Activated naive CD4-positive, alpha-beta T cell treated with anti-CD3 and anti-CD28 coated beads, Interleukin-2, amount 50 U/mL, for 24 hours (primary cell): Measurements from ENCODE around the gene UNC13C.

Experiments used
- H3K27ac Mint-ChIP-seq: one replicate; pipeline ENCODE4 v1.8.0; 2021; ENCODE audit warnings: mild to moderate bottlenecking, mixed read lengths
- H3K27me3 Mint-ChIP-seq: one replicate; pipeline ENCODE4 v1.8.0; 2021; ENCODE audit warnings: mixed read lengths
- H3K36me3 Mint-ChIP-seq: one replicate; pipeline ENCODE4 v1.8.0; 2021; ENCODE audit warnings: mixed read lengths
- H3K4me1 Mint-ChIP-seq: one replicate; pipeline ENCODE4 v1.8.0; 2021; ENCODE audit warnings: mixed read lengths
- H3K4me3 Mint-ChIP-seq: one replicate; pipeline ENCODE4 v1.8.0; 2021; ENCODE audit warnings: mild to moderate bottlenecking, mixed read lengths
- H3K9me3 Mint-ChIP-seq: one replicate; pipeline ENCODE4 v1.8.0; 2021; ENCODE audit warnings: mixed read lengths

The UNC13C gene

GRCh38 chr15:54282228-54282836 lies 304.1 kb downstream of the UNC13C start:
- H3K9me3 Mint-ChIP-seq, result no peaks in the 10 kb centered on the region
- no peak overlapping the region for H3K27ac Mint-ChIP-seq

DNA sequence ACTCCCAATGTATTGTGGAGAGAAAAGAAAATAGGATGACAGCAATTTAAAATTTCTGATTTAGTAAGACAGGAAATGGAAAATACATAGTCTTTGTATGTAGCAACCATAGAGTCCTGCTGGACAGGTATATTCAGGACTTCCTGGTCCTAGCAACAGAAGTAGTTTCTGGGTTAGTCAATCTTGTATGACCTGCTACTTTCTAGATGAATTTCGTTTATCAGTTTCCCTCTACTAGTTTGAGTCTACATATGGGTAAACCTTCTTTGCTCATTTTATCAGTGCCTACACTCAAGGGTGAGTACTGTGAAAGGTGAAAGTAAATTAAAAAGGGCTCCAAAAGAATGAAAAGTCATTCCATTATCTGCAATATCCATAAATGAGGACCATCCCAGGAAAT lies 309.8 kb downstream of the UNC13C start:
- no peak overlapping the region for H3K4me3 Mint-ChIP-seq
- H3K9me3 Mint-ChIP-seq, result no peaks in the 10 kb centered on the region
- H3K27me3 Mint-ChIP-seq, result peaks cover 2% of the 10 kb centered on the region
- no peaks in the 10 kb centered on the region for H3K4me1 Mint-ChIP-seq
- no peak overlapping the region for H3K27ac Mint-ChIP-seq
- no peaks in the 10 kb centered on the region for H3K36me3 Mint-ChIP-seq

More at GRCh38 chr15:54282228-54282836, 304.1 kb downstream of the UNC13C start:
- Mint-ChIP-seq H3K36me3 (no peaks in the 10 kb centered on the region), H3K4me3 (no peak overlapping the region), H3K4me1 (no peaks in the 10 kb centered on the region), H3K27me3 (peaks cover 4% of the 10 kb centered on the region)

- H3K27me3 Mint-ChIP-seq, result peaks cover 2% of the 10 kb centered on the region
- no peaks in the 10 kb centered on the region for H3K36me3 Mint-ChIP-seq
- no peaks in the 10 kb centered on the region for H3K4me1 Mint-ChIP-seq
- H3K4me3 Mint-ChIP-seq, result no peak overlapping the region
- H3K27ac Mint-ChIP-seq, result no peak overlapping the region
- no peaks in the 10 kb centered on the region for H3K9me3 Mint-ChIP-seq
Observed at GRCh38 chr15:54289590-54290136, 311.4 kb downstream of the UNC13C start.

DNA sequence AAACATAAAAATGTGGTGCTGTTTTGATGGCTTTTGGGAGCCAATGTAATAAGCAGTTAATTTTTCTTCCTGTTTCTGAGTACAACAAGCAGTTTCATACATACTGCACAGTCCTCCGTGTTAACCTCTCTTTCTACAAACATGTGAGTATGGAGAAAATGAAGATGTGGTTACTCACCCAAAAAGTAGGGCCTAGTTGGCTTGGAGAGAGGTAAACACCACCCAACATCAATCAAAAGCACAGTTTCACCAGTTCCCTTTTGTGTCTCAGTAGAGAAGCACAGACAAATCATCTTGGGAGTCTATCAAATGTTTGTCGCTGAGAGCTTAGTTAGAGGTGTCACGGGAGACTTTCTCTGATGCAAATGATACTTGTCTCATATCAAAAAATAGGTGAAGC lies 320.2 kb downstream of the UNC13C start:
- Mint-ChIP-seq H3K27me3 (no peaks in the 10 kb centered on the region), H3K4me1 (no peaks in the 10 kb centered on the region), H3K4me3 (no peak overlapping the region), H3K36me3 (no peaks in the 10 kb centered on the region), H3K27ac (no peak overlapping the region), H3K9me3 (no peaks in the 10 kb centered on the region)

GRCh38 chr15:54304321-54304720 lies 326.1 kb downstream of the UNC13C start:
- no peaks in the 10 kb centered on the region for H3K9me3 Mint-ChIP-seq
- peaks cover 2% of the 10 kb centered on the region for H3K27me3 Mint-ChIP-seq
- H3K27ac Mint-ChIP-seq, result no peak overlapping the region
- H3K4me3 Mint-ChIP-seq, result no peak overlapping the region
- no peaks in the 10 kb centered on the region for H3K36me3 Mint-ChIP-seq
- H3K4me1 Mint-ChIP-seq, result no peaks in the 10 kb centered on the region

GRCh38 chr15:54305138-54305537 lies 326.9 kb downstream of the UNC13C start:
- Mint-ChIP-seq H3K4me1 (no peaks in the 10 kb centered on the region), H3K27me3 (peaks cover 2% of the 10 kb centered on the region), H3K27ac (no peak overlapping the region), H3K36me3 (no peaks in the 10 kb centered on the region), H3K4me3 (no peak overlapping the region), H3K9me3 (no peaks in the 10 kb centered on the region)

DNA sequence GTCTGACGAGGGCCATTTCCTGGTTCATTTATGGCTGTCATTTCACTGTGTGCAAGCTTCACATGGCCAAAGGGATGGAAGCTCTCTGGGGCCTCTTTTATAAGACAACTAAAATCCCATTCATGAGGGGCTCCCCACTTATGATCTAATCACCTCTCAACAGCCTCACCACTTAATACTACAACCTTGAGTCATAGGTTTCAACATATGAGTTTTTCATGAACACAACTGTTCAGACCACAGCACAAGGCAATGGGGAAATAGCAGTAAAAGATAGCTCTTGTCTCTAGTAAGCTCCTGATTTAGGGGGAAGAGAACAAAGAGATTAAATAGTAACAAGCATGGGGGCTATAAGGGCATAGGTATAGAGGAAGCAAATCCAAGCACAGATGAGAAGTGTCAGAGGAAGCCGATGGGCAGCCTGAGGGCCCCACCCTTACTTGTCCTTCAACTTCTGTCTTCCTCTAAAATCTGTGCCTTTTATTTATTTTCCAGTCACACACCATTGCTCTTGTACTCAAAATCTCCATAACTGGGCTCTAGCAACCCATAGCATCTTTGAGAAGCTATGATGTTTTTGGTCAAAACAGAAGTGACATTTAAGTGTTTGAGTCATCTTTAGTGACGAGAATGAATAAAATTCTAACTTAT lies 329.1 kb downstream of the UNC13C start:
- Mint-ChIP-seq H3K4me3 (no peak overlapping the region), H3K27me3 (peaks cover 2% of the 10 kb centered on the region), H3K27ac (no peak overlapping the region), H3K9me3 (no peaks in the 10 kb centered on the region), H3K4me1 (no peaks in the 10 kb centered on the region), H3K36me3 (no peaks in the 10 kb centered on the region)

DNA sequence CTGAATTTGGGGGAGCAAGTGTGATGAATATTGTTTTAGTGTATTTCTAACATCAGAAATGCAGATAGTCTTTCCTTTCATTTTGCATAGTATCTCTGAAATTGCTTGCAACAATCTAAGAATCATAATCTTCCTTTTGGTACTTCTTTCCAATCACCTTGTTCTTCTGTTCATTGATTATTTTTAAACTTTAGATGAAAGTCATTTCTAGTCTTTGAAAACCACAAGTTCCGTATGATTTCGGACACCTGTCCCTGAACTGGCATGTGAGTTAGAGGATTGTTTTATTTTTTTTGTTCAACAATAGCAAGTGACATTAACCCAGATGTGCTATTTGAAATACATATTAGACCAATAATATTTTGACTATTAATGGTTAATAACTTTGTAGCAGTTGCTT lies 329.7 kb downstream of the UNC13C start:
- H3K4me1 Mint-ChIP-seq, result no peaks in the 10 kb centered on the region
- H3K36me3 Mint-ChIP-seq, result no peaks in the 10 kb centered on the region
- no peaks in the 10 kb centered on the region for H3K9me3 Mint-ChIP-seq
- peaks cover 2% of the 10 kb centered on the region for H3K27me3 Mint-ChIP-seq
- H3K4me3 Mint-ChIP-seq, result no peak overlapping the region
- no peak overlapping the region for H3K27ac Mint-ChIP-seq

DNA sequence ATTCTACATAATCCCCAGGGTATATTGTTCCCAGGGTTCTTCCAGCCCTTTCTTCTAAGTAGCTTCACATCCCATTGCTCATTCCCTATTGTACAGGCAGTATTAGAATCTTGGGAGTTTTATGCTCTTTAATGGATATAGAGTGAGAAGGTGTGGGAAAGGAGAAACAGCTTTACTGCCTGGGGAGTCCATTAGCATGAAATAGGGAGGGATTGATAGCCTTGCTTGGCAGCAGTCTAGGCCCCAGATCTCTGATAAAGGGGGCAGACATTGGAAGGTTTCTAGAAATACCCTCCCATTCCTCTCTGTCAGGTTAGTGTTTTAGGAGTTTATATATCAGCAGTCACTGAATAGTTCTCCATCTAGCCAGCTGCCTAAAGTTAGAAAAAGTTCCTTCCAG lies 334.3 kb downstream of the UNC13C start:
- Mint-ChIP-seq H3K36me3 (no peaks in the 10 kb centered on the region), H3K4me3 (no peak overlapping the region), H3K4me1 (no peaks in the 10 kb centered on the region), H3K27me3 (no peaks in the 10 kb centered on the region), H3K9me3 (peaks cover 9% of the 10 kb centered on the region), H3K27ac (no peak overlapping the region)

DNA sequence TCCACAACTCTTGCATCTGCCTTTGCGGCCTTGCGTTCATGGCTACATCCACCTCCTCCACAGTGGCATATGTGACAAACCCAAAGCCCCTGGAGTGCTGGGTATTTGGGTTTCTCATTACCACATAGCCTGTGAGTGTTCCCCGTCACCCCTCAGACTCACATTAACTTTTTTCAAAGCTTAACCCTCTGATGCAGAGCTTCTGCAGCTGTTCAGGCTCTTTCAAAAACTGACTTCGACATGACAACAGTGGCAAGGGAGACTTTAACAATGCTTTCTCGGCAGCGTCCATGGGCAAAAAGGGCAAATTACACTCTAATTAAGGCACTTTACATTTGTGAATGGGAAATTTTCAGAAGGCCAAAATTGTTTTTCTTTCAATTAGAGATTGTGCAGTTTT lies 343.2 kb downstream of the UNC13C start:
- Mint-ChIP-seq H3K4me1 (no peaks in the 10 kb centered on the region), H3K4me3 (no peak overlapping the region), H3K36me3 (no peaks in the 10 kb centered on the region), H3K27me3 (peaks cover 2% of the 10 kb centered on the region), H3K27ac (no peak overlapping the region), H3K9me3 (peaks cover 8% of the 10 kb centered on the region)

DNA sequence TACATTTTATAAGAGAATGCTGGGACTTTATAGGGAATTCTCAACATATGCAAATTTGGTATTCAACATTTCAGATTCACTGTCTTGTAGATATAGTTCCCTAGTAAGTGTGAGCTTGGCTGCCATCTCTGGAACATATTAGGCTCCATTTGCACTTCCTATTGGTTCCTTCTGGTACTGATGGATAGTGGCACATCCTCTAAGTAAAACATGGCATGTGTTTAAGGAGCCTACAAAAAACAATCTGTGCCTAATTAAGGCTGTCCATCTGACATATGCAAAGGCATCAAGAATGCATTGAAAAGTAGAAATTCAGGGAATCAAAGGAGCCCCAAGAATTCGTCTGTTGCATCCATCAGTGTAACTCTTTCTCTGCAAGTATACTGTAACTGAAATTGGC lies 344.1 kb downstream of the UNC13C start:
- H3K36me3 Mint-ChIP-seq, result no peaks in the 10 kb centered on the region
- H3K27ac Mint-ChIP-seq, result no peak overlapping the region
- no peak overlapping the region for H3K4me3 Mint-ChIP-seq
- peaks cover 2% of the 10 kb centered on the region for H3K27me3 Mint-ChIP-seq
- H3K9me3 Mint-ChIP-seq, result peaks cover 11% of the 10 kb centered on the region
- no peaks in the 10 kb centered on the region for H3K4me1 Mint-ChIP-seq

DNA sequence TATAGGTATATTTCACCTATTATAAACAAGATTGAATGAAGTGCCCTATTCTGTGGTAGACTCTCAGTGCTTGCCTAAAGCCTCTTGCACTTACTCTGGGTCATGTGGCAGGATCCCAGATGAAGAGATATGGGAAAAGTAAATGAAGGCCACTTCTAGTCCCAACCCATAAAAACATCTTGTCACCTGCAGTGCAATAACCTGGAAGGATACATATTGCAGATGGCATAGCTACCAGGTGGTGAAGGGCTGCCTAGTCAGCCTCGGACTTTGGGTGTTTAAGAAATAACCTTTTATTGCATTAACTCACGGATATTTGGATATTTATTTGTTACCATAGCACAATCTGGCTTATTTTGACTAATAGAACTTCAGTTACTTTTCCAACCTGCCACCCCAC lies 367.1 kb downstream of the UNC13C start:
- H3K27ac Mint-ChIP-seq, result no peak overlapping the region
- no peak overlapping the region for H3K4me3 Mint-ChIP-seq
- no peaks in the 10 kb centered on the region for H3K4me1 Mint-ChIP-seq
- H3K9me3 Mint-ChIP-seq, result peaks cover 7% of the 10 kb centered on the region
- H3K27me3 Mint-ChIP-seq, result peaks cover 5% of the 10 kb centered on the region
- peaks cover 1% of the 10 kb centered on the region for H3K36me3 Mint-ChIP-seq

DNA sequence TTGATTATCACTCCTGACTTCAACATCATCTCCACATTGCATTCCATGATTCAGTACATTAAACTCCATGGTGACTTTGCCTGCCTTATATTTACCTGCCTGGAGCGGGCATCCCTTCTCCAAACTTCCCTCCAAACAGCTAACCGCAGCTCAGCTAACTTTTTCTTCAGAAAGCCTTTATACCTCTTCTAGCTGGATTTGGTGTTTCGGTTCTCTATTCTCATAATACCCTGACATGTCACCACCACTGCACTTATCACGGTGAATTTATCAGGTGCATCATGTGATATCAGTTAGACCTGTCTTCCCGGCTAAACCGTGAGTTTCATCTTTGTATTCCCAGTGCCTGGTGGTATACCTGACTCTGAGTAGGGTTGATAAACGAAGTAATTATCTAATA lies 367.6 kb downstream of the UNC13C start:
- peaks cover 5% of the 10 kb centered on the region for H3K27me3 Mint-ChIP-seq
- no peak overlapping the region for H3K27ac Mint-ChIP-seq
- peaks cover 1% of the 10 kb centered on the region for H3K36me3 Mint-ChIP-seq
- no peaks in the 10 kb centered on the region for H3K4me1 Mint-ChIP-seq
- peaks cover 7% of the 10 kb centered on the region for H3K9me3 Mint-ChIP-seq
- no peak overlapping the region for H3K4me3 Mint-ChIP-seq

GRCh38 chr15:54347082-54347827 lies 369.0 kb downstream of the UNC13C start:
- Mint-ChIP-seq H3K27me3 (peaks cover 6% of the 10 kb centered on the region), H3K9me3 (peaks cover 7% of the 10 kb centered on the region), H3K36me3 (peaks cover 1% of the 10 kb centered on the region), H3K4me1 (no peaks in the 10 kb centered on the region), H3K27ac (no peak overlapping the region), H3K4me3 (no peak overlapping the region)

GRCh38 chr15:54353726-54354125 lies 375.5 kb downstream of the UNC13C start:
- no peaks in the 10 kb centered on the region for H3K4me1 Mint-ChIP-seq
- H3K4me3 Mint-ChIP-seq, result no peak overlapping the region
- peaks cover 4% of the 10 kb centered on the region for H3K27me3 Mint-ChIP-seq
- peak overlapping the region; percentile 30 for H3K27ac Mint-ChIP-seq
- H3K36me3 Mint-ChIP-seq, result no peaks in the 10 kb centered on the region
- no peaks in the 10 kb centered on the region for H3K9me3 Mint-ChIP-seq

GRCh38 chr15:54354341-54354740 lies 376.1 kb downstream of the UNC13C start:
- H3K4me3 Mint-ChIP-seq, result no peak overlapping the region
- no peaks in the 10 kb centered on the region for H3K9me3 Mint-ChIP-seq
- no peaks in the 10 kb centered on the region for H3K36me3 Mint-ChIP-seq
- no peak overlapping the region for H3K27ac Mint-ChIP-seq
- no peaks in the 10 kb centered on the region for H3K4me1 Mint-ChIP-seq
- peaks cover 4% of the 10 kb centered on the region for H3K27me3 Mint-ChIP-seq
